Skeletal muscle cell (primary cell): Measurements from ENCODE around the gene VPS41.

Experiments
- DNase-seq: peaks from one replicate; pipeline ENCODE4 v3.0.0-alpha.2; 2010; ENCODE audit warnings: low read depth
- H3K4me3 ChIP-seq: 2 replicates; pipeline ENCODE4 v1.5.1; 2011; ENCODE audit warnings: low read depth, mild to moderate bottlenecking, control low read depth, low read length, moderate library complexity

VPS41 gene

DNA sequence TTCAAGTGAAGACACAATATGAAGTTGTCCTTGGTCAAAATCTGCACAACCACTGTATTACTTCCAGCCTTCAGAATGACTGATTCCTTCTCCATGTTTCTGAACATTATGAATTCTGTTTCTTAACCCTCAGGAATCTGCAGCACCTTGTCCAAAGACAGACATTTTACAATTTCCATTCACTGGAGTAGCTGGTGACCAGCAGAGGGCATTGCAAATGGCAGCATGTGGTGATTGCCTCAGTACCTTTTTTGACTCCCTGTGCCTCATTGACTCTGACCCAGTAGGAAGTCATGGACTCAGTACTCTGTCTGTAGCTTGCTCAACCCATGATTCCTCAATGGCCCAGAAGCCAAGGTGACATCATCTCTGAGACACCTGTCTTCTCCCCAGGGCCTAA is 879 bp upstream of the VPS41 start:
- no peak for DNase-seq
- no peak overlapping the region for H3K4me3 ChIP-seq

GRCh38 chr7:38907766-38908165 is 1.2 kb downstream of the VPS41 start:
- no peak for DNase-seq
- no peak overlapping the region for H3K4me3 ChIP-seq

GRCh38 chr7:38907066-38907465 is 1.9 kb downstream of the VPS41 start:
- no peak for DNase-seq

GRCh38 chr7:38905056-38905759 is 3.8 kb downstream of the VPS41 start:
- no peak overlapping the region for H3K4me3 ChIP-seq
- no peak for DNase-seq

More at GRCh38 chr7:38907066-38907465, 1.9 kb downstream of the VPS41 start:
- H3K4me3 ChIP-seq, result no peak overlapping the region

GRCh38 chr7:38903057-38903456 is 5.9 kb downstream of the VPS41 start:
- no peak for DNase-seq
- H3K4me3 ChIP-seq, result no peak overlapping the region

DNA sequence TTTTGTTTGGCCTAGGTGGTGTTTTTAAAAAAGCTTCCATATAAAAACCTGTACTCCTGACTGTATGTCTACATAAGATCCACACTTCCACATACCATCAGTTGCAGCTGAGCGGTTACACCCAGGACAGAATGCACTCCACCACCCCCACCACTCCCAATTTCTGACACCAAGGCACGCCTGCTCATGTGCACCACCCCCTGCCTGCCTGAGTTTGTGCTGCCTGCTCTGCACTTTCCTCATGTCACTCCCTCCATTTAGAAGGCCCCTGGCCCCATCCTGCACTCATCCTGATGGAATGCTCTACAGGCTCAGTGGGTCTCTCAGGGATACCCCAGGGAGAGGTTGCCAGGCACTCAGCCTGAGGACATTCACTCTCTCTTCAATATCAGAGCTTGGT is 6.5 kb downstream of the VPS41 start:
- DNase-seq, result no peak
- H3K4me3 ChIP-seq, result no peak overlapping the region

- no peak for DNase-seq
- no peak overlapping the region for H3K4me3 ChIP-seq
Measured at GRCh38 chr7:38893061-38893460, 15.9 kb downstream of the VPS41 start.

DNA sequence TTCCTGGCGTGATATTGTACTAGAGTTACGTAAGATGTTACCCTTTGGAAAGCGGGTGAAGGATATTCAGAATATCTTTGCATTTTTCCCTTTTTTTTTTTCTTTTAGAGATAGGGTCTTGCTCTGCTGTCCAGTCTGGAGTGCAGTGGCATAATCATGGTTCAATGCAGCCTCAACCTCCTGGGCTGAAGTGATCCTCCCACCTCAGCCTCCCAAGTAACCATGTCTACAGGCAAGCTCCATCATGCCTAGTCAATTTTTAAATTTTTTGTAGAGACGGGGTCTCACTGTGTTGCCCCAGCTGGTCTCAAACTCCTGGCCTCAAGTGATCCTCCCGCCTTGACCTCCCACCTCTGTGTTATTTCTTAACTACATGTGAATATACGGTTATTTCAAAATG is 18.4 kb downstream of the VPS41 start:
- no peak overlapping the region for H3K4me3 ChIP-seq
- DNase-seq, result no peak

DNA sequence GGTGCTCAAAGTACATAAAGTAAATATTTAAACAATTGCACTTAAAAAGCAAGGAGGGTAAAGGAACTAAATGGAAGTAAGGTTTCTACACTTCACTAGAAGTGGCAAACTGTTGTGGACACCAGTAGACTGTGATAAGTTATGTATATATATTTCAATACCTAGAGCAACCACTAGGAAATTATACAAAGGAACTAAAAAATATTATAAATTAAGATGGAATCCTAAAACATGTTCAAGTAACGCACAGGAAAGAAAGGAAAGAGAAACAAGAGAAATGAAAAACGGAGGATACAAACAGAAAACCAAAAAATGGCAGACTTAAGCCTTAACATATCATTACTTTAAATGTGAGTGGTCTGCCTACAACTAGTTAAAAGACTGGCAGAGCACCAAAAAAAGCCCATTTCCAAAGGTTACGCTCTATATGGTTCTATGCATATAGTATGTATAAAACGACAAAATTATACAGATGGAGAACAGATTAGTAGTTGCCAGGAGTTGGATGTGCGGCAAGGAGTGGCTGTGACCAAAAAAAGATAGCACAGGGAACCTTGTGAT is 19.0 kb downstream of the VPS41 start:
- DNase-seq, result no peak

GRCh38 chr7:38889079-38889478 is 19.9 kb downstream of the VPS41 start:
- H3K4me3 ChIP-seq, result no peak overlapping the region
- DNase-seq, result no peak

More for the DNA sequence above, 19.0 kb downstream of the VPS41 start:
- H3K4me3 ChIP-seq, result no peak overlapping the region

GRCh38 chr7:38886265-38886664 is 22.7 kb downstream of the VPS41 start:
- no peak overlapping the region for H3K4me3 ChIP-seq
- DNase-seq, result no peak

DNA sequence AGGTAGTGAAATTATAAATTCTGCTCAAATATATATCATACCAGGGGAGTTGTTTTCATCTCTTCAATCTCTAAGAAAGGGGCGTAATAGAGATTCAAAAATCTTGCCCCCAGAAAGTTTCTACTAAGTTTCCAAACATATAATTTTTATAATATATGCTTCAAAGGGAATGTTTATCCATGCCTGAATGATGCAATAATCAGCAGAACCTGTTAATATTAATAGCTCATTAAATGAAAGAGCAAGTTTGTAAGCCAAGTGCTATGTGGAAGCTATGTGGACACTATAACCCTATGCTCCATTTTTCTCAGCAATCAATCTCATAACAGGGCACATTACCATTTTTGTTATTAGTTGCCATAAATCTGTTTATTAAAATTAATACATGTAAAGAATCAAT is 25.3 kb downstream of the VPS41 start:
- H3K4me3 ChIP-seq, result no peak overlapping the region
- DNase-seq, result no peak

- no peak overlapping the region for H3K4me3 ChIP-seq
- no peak for DNase-seq
Measured at GRCh38 chr7:38881947-38882684, 26.9 kb downstream of the VPS41 start.

DNA sequence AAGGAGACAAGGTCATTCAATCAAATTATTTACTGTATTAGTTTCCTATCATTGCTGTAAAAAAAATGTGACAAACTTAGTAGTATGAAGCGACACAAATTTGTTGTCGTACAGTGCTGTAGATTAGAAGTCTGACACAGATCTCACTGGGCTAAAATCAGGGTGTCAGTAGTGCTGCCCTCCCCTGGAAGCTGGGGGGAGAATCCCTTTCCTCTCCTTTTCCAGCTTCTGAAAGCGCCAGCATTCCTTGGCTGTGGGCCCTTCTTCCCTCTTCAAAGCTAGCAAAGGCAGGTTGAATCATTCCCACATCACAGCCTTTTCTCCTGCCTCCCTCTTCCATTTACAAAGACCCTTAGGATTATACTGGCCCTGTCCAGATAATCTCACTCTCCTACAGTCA is 28.0 kb downstream of the VPS41 start:
- no peak for DNase-seq

GRCh38 chr7:38880454-38880853 is 28.5 kb downstream of the VPS41 start:
- DNase-seq, result peak; percentile 14
- no peak overlapping the region for H3K4me3 ChIP-seq

More for the DNA sequence above, 28.0 kb downstream of the VPS41 start:
- no peak overlapping the region for H3K4me3 ChIP-seq

DNA sequence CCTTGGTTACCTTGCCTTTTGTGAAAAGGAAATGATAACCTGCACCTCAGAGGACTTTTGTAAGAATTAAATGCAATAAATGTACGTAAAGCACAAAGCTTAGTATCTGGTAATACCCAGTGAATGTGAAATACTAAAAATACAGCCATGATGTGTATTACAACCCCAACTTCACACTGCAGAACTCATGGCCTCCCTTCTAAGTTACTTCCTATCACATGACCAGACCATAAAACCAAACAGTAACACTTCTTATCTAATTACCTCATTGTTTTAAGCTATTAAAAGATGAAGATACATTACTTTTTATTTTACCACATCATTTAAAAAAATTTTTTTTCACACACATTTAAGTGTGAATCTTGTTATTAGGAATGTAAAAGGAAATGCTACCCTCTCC is 29.0 kb downstream of the VPS41 start:
- DNase-seq, result no peak
- H3K4me3 ChIP-seq, result no peak overlapping the region

DNA sequence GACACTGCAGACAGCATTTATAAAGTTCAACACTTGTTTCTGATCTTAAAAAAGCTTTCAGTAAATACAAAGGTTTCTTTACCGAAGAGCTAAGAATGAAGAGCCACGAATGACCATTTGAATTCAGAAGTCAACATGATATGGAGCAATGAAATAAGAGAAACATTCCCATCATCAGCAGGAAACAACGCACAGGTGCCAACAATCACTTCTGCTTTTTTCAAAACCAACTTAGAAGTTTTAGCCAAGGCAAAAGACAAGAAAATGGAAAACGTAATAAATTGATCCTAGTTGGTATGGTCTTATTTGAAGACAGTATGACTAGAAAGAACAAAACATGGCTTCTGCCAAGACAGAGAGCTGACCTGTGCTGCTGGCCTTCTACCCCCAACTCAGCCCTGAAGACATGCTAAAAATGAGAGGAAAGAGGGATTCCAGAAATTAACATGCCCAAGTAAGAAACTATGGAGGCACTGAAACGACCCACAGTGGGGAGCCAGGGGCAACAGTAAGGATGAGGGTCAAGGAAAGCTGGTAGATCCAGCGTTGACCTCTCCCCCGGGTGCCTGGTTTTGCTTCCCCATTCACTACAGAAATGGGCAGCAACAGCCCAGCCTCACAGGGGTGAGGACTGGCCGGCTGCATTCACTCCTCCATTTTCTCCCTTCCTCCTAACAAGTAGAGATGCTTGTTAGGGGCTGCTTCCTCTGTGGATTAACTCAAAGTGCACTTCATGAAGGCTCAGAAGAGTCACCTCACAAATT is 30.1 kb downstream of the VPS41 start:
- DNase-seq, result no peak

DNA sequence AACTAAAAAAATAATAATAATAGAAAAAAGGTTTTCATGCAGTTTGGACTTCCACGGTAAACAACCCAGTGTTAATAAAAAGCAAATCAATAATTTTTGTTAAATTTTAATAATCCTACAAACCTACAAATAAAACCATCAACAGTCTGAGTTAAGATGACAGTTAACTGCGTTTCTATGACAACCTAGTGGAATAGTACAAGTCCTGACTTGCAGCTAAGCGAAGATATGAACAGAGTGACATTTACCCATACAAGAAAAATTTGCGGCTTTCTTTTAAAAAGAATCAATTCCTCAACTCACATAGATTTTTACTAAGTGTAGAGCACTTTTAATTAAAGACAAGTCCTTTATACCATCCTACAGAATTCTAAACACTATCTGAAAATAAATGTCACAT is 35.6 kb downstream of the VPS41 start:
- DNase-seq, result no peak
- H3K4me3 ChIP-seq, result no peak overlapping the region

More for the DNA sequence above, 30.1 kb downstream of the VPS41 start:
- H3K4me3 ChIP-seq, result no peak overlapping the region

DNA sequence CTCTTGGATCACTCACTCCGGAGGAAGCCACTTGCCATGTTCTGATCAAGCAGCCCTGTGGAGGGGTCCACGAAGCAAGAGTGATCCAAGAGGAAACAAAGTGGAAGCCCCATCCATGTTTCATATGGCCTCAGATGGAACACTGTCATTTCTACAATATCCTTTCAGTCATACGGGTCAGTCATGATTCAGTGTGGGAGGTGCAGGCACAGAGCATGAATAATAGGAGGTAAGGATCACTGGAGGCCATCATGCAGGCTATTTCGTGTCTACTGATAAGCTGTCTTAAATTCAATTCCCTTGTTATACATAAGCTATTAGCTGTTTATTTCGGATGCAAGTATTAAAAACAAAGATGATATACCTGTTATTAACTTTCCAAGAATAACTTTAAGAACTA is 36.8 kb downstream of the VPS41 start:
- DNase-seq, result no peak
- no peak overlapping the region for H3K4me3 ChIP-seq

GRCh38 chr7:38870147-38870546 is 38.8 kb downstream of the VPS41 start:
- H3K4me3 ChIP-seq, result no peak overlapping the region
- DNase-seq, result no peak
